Esophagus muscularis mucosa (tissue), 4 donors: Measurements from ENCODE around the gene AHSG. TPM values are rescaled to one million over a fixed set of nuclear protein-coding genes. Genes with fewer than 3 reads are reported as not detected.

Experiments used
- DNase-seq: peaks from one replicate; pipeline ENCODE4 v3.0.0-alpha.2; 2017; ENCODE audit errors: extremely low spot score
- H3K27ac ChIP-seq, 4 donors: fragments of 200-600 bp; sonication (generic); replicated peaks in 1 of 4; 1 replicate in 3 of 4; 2 replicates in 1 of 4; pipeline ENCODE4 v1.5.1; 2016 to 2019; ENCODE audit warnings: mild to moderate bottlenecking in 1 of 4
- H3K27me3 ChIP-seq, 4 donors: fragments of 200-600 bp; sonication (generic); one replicate each; pipeline versions ENCODE4 v1.5.1 to v1.6.0; 2016 to 2019
- H3K36me3 ChIP-seq, 4 donors: fragments of 200-600 bp; sonication (generic); one replicate each; pipeline ENCODE4 v1.5.1; 2016 to 2019
- H3K4me1 ChIP-seq, 4 donors: fragments of 200-600 bp; sonication (generic); one replicate each; pipeline ENCODE4 v1.5.1; 2016 to 2019
- H3K4me3 ChIP-seq, 4 donors: fragments of 200-600 bp; sonication (generic); 1 replicate in 2 of 4; 2 replicates in 2 of 4; pipeline ENCODE4 v1.5.1; 2016 to 2019; ENCODE audit warnings: mild to moderate bottlenecking in 4 of 4, moderate library complexity in 1 of 4
- H3K9me3 ChIP-seq, 4 donors: fragments of 200-600 bp; sonication (generic); 1 replicate in 3 of 4; 2 replicates in 1 of 4; pipeline ENCODE4 v1.5.1; 2016 to 2019
- EP300 ChIP-seq: sonication (generic); formaldehyde crosslinking; IDR thresholded peaks from one replicate; pipeline ENCODE4 v1.6.1; 2017; ENCODE audit warnings: antibody characterized with exemption
- POLR2A ChIP-seq: fragments of 450-650 bp; IDR thresholded peaks from one replicate; pipeline ENCODE4 v1.6.1; 2017; ENCODE audit warnings: antibody characterized with exemption, moderate library complexity, mild to moderate bottlenecking, low read depth
- POLR2AphosphoS5 ChIP-seq, 2 donors: sonication (generic); formaldehyde crosslinking; IDR thresholded peaks; one replicate each; pipeline ENCODE4 v1.6.1; 2017; ENCODE audit warnings: antibody characterized with exemption in 2 of 2
- WGBS: methylation state at CpG from one replicate; pipeline ENCODE4 v1.1.5; 2018; 5-methylcytosine and 5-hydroxymethylcytosine counted together
- intact Hi-C: fragments of 100-400 bp; cut with DNase I; formaldehyde crosslinking; loops from one replicate; pipeline ENCODE4 v1.15.1; 2023
- total RNA-seq, 4 donors: library from RNA; depleted of rRNA; stranded (reverse); fragments of >200 nt; gene quantifications; one replicate each; pipeline versions ENCODE4 v1.1.0 to v1.2.1, GENCODE V29; 2016
- TF ChIP-seq, protein P1 (sequence below), 3 experiments: fragments of 200-600 bp in 2 of 3; fragments of 450-650 bp in 1 of 3; sonication (generic) in 2 of 3; IDR thresholded peaks; one replicate each; pipeline ENCODE4 v1.5.1; 2017 to 2019; ENCODE audit warnings: antibody characterized with exemption in 3 of 3, mild to moderate bottlenecking in 2 of 3, moderate library complexity in 1 of 3

Gene AHSG
- total RNA-seq, 4 donors from 2014 or later = not detected

DNA sequence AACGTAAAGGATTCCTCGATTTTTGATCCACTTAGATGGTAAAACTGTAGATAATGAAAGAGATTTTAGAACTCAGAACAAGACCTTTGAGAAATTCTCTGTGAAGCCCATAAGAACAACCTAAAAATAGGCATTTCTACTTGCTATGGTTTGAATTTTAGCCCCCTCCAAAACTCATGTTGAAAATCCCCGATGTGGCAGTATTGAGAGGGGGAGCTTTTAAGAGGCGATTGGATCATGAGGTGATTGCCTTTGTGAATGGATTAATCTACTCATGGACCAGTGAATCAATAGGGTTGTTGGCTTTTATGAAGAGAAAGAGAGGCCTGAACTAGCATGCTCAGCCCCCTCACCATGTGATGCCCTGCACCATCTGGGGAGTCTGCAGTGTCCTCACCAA is 20.2 kb upstream of the AHSG start:
- H3K4me3 ChIP-seq = no peak overlapping the region
- intact Hi-C loops = no loop called here
- no peaks in the 10 kb centered on the region for H3K4me1 ChIP-seq
- no peaks in the 10 kb centered on the region for H3K36me3 ChIP-seq
- no peaks in the 10 kb centered on the region for H3K27me3 ChIP-seq
- DNase-seq = no peak
- TF ChIP-seq, protein P1, sequence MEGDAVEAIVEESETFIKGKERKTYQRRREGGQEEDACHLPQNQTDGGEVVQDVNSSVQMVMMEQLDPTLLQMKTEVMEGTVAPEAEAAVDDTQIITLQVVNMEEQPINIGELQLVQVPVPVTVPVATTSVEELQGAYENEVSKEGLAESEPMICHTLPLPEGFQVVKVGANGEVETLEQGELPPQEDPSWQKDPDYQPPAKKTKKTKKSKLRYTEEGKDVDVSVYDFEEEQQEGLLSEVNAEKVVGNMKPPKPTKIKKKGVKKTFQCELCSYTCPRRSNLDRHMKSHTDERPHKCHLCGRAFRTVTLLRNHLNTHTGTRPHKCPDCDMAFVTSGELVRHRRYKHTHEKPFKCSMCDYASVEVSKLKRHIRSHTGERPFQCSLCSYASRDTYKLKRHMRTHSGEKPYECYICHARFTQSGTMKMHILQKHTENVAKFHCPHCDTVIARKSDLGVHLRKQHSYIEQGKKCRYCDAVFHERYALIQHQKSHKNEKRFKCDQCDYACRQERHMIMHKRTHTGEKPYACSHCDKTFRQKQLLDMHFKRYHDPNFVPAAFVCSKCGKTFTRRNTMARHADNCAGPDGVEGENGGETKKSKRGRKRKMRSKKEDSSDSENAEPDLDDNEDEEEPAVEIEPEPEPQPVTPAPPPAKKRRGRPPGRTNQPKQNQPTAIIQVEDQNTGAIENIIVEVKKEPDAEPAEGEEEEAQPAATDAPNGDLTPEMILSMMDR (IDR thresholded peaks at IDR 0.05) = no peak
- TF ChIP-seq POLR2AphosphoS5 (IDR thresholded peaks at IDR 0.05) (no peak), POLR2A (no peak), EP300 (no peak)
- H3K9me3 ChIP-seq = no peaks in the 10 kb centered on the region
- 89% methylated on average over 4 of the region's 4 CpGs for WGBS
- no peak overlapping the region for H3K27ac ChIP-seq

DNA sequence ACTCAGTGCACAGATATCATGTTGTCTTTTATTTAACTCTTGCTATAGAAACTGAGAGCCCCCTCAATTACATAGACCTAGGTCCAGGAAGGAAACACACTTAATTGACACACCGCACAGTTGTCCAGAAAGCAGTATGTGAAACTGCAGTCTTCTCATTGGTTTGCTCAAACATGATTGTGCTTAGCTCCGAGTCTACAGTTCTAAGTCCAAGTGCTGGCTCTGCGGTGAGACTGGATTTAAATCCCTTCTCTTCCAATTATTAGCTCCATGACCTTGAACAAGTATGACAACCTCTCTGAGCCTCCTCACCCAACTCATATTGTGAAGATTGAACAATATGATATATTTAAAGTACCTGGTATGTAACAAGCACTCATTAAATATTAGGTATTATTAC is 19.0 kb upstream of the AHSG start:
- Histone ChIP-seq H3K4me3 (no peak overlapping the region), H3K4me1 (peaks cover 0 to 9% (median 0%) of the 10 kb centered on the region in 4 donors), H3K36me3 (no peaks in the 10 kb centered on the region), H3K27ac (no peak overlapping the region), H3K27me3 (no peaks in the 10 kb centered on the region), H3K9me3 (no peaks in the 10 kb centered on the region)
- 91% methylated on average over 3 of the region's 3 CpGs for WGBS
- intact Hi-C loops = no loop called here
- TF ChIP-seq POLR2AphosphoS5 (IDR thresholded peaks at IDR 0.05) (no peak), EP300 (no peak), POLR2A (no peak)
- TF ChIP-seq, protein P1 (IDR thresholded peaks at IDR 0.05) = no peak
- DNase-seq = no peak

GRCh38 chr3:186594591-186595113 is 18.2 kb upstream of the AHSG start:
- H3K36me3 ChIP-seq = no peaks in the 10 kb centered on the region
- 87% methylated on average over 4 of the region's 6 CpGs for WGBS
- TF ChIP-seq EP300 = no peak
- no peak for TF ChIP-seq POLR2AphosphoS5 (IDR thresholded peaks at IDR 0.05)
- TF ChIP-seq, protein P1 (IDR thresholded peaks at IDR 0.05) = no peak
- no peak for TF ChIP-seq POLR2A
- H3K27ac ChIP-seq = no peak overlapping the region
- DNase-seq = no peak
- intact Hi-C loops = no loop called here
- peaks cover 0 to 9% (median 0%) of the 10 kb centered on the region in 4 donors for H3K4me1 ChIP-seq
- no peak overlapping the region for H3K4me3 ChIP-seq
- no peaks in the 10 kb centered on the region for H3K9me3 ChIP-seq
- H3K27me3 ChIP-seq = no peaks in the 10 kb centered on the region

GRCh38 chr3:186596568-186597287 is 16.1 kb upstream of the AHSG start:
- Histone ChIP-seq H3K4me1 (peaks cover 0 to 9% (median 0%) of the 10 kb centered on the region in 4 donors), H3K36me3 (no peaks in the 10 kb centered on the region), H3K27ac (no peak overlapping the region), H3K4me3 (no peak overlapping the region), H3K27me3 (no peaks in the 10 kb centered on the region), H3K9me3 (no peaks in the 10 kb centered on the region)
- TF ChIP-seq POLR2A (no peak), EP300 (no peak), POLR2AphosphoS5 (IDR thresholded peaks at IDR 0.05) (no peak)
- TF ChIP-seq, protein P1 (IDR thresholded peaks at IDR 0.05) = no peak
- intact Hi-C loops = no loop called here
- 74% methylated on average over 17 of the region's 17 CpGs for WGBS
- DNase-seq = no peak
